Activated CD8-positive, alpha-beta memory T cell treated with anti-CD3 and anti-CD28 coated beads, Interleukin-2, amount 50 U/mL, for 4 hours (primary cell): Measurements from ENCODE around the gene PLCB3.
A peak's percentile ranks its signal among the peaks of the same experiment; 100 is the strongest.

Source experiments
- DNase-seq: peaks from one replicate; pipeline ENCODE4 v3.0.0-alpha.2; 2020

The PLCB3 gene

DNA sequence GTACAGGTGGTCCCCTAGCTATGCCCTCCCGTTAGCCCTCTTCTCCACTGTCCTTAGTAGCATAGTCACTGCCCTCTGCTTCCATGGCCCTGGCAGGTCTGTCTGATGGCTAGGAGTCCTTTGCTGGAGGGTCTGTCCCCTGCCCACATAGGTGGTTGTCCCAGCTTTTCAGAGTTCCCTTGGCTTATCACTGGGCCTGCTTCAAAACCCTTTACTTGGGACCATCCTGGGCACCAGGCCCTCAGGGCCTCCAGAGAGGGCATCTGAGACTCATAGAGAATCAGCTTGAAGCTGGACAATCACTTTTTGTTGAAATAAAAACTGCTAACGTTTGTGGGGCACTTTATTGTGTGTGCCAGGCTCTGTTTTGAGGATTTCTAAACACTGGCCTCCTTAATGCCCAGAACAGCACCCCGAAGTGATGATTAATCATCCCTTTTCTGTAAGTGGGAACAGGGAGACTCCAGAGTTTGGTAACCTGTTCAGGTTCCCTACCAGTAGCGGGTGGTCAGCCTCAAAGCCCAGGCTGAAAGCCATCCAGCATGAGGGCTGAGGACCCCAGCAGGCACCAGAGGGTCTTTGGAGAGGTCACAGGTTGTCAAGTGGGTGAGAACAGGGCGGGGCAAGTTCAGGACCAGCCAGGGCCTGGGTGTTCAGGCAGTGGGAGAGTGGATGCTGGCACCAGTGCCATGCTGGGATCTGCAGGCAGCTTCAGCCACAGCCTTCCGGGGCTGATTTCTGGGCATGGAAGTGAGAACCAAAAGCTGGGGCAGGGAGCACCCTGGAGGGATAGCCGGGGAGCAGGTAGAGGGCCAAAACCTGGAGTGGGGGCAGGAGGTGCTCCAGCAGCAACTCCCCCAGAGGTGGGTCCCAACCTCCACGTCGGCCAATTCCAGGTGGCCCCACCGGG is 39.3 kb downstream of the PLCB3 start:
- DNase-seq = no peak

DNA sequence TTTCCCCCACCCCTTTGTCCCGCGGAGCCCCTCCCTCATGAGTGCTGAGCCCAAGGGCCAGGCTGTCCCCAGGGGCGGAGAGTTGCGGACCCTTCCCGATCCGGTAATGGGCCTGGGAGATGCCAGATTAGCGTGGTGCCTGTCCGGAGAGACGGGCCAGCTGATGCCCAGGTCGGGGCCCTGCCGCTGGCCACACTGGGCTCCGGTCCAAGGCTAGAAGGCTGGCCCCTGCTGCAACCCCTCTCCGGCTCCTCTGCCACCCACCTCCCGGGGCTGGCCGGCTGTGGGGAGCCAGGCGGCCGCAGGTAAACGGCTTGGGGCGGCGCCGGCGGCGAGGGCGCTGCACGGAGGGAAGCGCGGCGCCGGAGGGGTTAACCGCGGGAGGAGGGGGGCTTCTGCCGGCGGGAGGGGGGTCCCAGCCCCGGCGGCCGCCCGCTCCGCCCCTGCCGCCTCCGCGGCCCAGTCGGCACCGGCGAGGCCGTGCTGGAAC is 40.0 kb downstream of the PLCB3 start, which contains the start of gene KCNK4:
Gene KCNK4 (plus strand): TSS at position 41 of the 490 bp plus-strand sequence. CDS start 1,717 bp downstream, outside the sequence.
- no peak for DNase-seq

DNA sequence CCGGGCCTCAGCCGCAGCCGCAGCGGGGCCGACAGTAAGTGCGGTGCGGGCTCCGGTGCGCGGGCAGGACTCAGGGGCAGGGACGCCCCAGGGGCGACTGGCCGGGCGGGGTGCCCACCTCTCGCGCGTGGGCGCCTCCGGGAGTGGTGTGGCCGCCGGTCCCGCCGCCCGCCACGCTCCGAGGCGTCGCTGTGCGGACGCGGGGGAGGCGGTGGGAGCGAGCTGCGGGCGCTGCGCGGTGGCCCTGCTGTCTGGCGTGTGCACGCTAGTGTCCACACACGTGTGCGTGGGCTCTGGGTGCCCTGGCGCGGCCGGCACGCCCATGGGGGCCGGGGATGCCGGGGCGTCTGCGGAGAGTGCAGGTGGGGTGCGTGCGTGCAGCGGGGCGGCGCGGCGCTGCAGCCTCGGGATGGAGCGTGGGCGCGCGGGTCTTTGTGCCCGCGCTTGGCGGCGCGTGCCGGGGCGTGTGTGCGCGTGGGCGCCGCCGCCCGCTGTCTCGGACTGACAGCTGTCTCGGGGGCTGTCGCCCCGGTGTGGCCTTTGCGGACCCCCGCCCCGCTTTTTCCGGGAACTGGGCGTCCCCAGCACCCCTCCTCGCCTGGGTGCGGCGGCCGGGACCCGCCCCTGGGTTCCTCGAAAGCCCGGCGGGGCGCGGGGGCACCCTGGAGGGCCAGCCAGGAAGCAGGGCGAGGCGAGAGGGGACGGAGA is 40.6 kb downstream of the PLCB3 start:
- DNase-seq = no peak

DNA sequence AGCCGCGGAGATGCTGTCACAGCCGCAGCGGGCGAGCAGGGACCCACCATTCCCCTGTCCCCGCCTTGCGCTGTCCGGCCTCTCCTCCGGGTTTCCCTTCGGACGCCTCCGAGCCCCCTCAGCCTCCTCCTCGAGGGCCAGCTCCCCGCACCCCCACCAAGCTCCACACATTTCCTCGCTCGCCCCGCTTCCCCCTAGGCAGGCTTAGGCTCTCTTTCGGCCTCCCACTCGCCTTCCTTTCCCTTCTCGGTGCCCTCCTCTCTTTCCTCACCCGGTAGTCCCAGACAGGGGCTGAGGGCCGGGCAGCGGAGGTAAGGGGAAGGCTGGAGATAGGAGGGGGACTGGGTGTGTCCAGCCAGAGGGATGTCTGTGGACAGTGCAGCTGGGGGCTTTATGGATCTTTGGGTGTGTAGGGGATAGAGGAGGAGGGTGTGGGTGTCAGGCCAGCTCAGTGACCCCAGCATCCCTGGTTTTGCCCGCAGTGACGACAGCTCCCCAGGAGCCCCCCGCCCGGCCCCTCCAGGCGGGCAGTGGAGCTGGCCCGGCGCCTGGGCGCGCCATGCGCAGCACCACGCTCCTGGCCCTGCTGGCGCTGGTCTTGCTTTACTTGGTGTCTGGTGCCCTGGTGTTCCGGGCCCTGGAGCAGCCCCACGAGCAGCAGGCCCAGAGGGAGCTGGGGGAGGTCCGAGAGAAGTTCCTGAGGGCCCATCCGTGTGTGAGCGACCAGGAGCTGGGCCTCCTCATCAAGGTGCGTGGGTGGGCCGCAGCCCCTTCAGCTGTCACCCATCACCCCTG is 41.3 kb downstream of the PLCB3 start:
- DNase-seq = no peak

DNA sequence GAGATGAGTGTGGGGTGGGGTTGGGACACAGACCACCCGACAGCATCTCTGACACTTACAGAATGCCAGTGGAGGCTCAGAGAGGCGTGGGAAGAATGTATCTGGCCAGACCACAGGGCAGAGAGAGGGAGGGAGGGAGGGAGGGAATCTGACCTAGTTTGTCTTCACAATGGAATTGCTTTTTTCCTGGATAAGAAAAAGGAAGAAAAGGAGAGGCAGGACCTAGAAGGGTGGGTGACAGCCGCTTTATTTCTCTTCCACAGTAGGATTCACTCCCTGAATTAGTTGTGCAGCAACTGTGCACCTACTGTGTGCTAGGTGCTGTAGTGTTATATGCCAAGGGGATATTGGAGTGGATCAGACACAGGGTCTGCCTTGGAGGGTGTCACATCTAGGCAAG is 43.4 kb downstream of the PLCB3 start:
- no peak for DNase-seq

DNA sequence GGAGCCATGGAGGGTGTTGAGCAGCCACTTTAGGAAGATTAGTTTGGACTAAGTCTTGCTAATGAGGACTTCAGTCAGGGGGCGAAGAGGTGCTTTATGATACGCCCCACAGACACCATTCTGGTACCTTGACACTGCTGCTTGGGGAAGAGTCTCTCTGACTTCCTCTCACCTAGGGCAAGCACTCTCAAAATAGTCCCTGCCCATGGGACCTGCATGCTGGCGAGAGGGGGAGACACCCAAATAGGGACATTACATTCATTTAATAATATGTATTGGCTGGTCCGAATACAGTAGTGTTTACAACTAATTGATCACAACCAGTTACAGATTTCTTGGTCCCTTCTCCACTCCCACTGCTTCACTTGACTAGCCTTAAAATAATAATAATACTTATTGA is 44.4 kb downstream of the PLCB3 start:
- no peak for DNase-seq

DNA sequence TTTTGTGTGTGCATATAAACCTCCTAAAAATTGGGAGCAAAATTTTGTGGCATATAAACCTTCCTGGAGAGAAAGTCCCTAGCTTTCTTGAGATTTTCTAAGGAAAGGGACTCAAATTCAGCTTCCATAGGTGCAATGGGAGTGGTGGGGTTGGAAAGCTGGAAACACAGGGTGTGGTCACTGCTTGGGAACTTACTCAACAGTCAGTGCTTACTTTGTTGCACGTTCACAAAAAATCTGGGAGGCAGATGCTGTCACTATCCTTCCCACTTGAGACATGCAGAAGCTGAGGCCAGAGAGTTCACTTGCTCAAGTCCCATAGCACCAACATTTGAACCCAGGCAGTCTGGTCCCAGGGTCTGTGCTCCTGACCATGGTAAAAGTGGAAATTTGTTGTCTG is 44.9 kb downstream of the PLCB3 start:
- DNase-seq = no peak

DNA sequence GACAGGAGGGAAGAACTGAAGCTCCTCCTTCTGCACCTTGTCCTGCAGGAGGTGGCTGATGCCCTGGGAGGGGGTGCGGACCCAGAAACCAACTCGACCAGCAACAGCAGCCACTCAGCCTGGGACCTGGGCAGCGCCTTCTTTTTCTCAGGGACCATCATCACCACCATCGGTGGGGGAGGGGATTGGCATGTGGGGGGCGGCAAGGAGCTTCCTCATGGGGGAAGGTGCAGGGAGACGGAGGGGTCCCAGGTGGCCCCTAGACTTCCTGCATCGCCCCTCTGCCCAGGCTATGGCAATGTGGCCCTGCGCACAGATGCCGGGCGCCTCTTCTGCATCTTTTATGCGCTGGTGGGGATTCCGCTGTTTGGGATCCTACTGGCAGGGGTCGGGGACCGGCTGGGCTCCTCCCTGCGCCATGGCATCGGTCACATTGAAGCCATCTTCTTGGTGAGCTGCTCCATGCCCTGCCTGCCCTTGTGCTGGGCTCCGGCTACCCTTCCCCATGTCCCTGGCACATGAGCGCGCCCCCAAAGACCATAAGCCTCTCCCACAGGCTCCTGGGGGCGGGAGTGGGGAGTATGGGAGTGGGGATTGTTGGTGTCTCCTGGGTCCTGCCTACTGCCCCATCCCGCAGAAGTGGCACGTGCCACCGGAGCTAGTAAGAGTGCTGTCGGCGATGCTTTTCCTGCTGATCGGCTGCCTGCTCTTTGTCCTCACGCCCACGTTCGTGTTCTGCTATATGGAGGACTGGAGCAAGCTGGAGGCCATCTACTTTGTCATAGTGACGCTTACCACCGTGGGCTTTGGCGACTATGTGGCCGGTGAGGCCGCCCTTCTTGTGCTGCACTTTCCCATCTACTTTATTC is 45.7 kb downstream of the PLCB3 start:
- DNase-seq = no peak

DNA sequence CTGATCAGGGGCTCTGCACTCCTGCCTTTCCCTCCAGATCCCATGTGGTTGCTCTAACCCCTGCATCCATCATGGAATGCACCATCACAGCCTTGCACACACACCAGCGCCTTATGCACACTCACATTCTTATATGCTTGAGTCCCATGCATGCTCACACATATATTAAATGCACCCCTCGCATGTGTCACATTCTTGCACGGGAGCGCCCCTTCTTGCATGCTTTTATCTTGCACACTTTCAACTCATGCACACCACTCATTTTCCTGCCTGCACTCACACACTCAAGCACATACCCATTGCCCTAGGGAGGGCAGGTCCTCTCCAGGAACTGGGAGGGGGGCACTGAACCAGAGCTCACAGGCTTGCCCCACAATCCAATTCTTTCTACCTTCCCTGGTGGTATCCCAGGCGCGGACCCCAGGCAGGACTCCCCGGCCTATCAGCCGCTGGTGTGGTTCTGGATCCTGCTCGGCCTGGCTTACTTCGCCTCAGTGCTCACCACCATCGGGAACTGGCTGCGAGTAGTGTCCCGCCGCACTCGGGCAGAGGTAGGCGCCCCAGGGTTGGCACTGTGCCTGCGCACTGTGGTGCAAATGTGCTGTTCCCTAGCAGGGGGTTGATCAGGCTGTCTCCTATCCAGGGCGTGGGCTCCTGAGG is 46.5 kb downstream of the PLCB3 start:
- DNase-seq = no peak

DNA sequence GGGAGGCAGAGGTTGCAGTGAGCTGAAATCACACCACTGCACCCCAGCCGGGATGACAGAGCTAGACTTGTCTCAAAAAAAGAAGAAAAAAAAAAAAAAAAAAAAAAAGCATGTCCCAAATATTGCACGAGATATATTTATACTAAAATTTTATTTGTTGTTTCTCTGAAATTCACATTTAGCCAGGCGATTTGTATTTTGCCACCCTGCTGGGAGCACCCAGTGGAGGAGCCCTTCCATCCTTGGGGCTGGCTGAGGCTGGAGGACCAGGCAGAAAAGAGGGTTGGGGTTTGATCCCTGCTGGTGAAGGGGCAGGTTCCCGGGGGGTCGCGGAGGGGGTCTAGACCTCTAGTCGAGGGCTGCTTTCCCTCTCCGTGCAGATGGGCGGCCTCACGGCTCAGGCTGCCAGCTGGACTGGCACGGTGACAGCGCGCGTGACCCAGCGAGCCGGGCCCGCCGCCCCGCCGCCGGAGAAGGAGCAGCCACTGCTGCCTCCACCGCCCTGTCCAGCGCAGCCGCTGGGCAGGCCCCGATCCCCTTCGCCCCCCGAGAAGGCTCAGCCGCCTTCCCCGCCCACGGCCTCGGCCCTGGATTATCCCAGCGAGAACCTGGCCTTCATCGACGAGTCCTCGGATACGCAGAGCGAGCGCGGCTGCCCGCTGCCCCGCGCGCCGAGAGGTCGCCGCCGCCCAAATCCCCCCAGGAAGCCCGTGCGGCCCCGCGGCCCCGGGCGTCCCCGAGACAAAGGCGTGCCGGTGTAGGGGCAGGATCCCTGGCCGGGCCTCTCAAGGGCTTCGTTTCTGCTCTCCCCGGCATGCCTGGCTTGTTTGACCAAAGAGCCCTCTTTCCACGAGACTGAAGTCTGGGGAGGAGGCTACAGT is 47.9 kb downstream of the PLCB3 start:
- no peak for DNase-seq

DNA sequence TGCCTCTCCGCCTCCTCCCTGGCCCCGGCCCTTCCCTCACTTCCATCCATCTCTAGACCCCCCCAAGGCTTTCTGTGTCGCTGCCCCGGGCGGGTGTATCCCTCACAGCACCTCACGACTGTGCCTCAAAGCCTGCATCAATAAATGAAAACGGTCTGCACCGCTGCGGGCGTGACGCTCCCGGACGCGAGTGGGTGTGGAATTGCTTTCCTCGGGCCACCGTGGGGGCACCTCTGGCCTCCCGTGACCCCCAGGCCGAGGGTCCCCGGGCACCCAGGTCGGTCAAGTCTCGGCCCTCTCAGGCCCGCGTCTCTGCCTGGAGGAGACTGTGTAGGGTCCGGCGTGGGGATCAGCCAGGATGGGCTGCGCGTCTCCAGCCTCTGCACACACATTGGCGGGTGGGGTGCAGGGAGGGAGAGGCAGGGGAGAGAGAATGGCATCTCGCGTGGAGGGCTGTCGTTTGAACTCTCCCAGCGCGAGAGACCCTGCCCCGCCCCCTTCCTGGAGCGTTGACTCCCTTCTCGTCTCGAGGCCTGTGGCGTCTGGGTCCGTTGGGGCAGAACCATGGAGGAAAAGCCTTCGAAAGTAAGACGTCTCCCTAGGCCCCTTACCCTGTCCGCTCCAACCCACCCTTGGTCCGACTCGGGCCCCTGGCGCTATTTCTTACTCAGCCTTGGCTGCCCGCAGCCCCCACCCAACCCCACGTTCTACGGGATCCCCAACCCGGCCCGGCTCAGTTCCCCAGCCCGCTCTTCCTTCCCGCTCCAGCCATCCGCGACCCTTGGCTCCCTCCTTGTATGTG is 48.7 kb downstream of the PLCB3 start, which contains the start of gene CATSPERZ:
Gene CATSPERZ (plus strand): TSS at position 512 of the 802 bp plus-strand sequence. CDS start 53 bp downstream, at position 565.
- no peak for DNase-seq

DNA sequence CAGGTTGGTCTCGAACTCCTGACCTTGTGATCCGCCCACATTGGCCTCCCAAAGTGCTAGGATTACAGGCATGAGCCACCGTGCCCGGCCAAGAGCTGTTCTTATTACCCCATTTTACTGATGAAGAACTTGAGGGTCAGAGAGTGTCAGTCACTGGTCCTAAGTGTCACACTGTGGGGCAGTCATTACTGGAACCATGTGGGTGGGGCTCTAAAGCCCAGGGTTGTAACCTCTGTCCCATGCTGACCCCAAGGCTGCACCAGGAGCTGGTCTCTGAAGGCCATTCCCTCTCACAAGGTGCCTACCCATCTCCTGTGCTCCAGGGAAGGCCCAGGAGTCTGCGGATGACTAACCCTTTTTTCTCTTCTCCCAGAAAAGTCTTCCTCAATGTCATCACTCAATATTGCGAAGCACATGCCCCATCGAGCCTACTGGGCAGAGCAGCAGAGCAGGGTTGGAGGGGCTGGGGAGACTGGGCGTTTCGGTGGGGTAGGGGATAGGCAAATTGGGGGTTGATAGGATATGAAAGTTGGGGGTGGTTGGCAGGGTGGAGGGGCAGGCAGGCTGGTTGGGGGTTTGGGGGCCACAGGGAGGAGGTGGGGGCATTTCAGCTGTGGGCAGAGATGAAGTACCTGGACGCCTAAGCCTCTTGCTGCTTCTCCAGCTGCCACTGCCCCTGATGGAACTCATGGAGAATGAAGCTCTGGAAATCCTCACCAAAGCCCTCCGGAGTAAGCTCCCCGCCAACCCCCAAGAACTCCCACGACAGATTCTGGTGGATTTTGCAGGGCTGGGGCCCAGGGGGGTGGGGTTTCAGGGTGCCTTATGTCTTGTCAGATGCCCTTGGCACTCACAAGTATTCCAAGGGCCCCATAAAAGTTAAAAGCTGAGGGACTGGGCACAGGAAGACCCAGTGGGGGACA is 52.0 kb downstream of the PLCB3 start:
- no peak for DNase-seq

DNA sequence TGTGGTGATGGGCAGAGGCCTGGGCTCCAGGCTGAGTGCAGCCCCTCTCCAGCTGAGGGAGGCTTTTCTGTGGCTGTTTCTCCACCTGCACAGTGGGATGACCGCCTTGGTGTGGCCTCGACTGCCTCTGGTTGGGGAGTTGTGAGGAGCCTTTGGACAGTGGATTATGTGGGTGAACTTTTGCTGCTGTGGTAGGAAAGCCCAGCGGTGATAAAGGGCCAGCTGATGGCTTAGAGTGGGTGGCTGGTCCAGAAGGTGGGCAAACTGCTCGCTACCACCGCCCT is 52.6 kb downstream of the PLCB3 start:
- no peak for DNase-seq

DNA sequence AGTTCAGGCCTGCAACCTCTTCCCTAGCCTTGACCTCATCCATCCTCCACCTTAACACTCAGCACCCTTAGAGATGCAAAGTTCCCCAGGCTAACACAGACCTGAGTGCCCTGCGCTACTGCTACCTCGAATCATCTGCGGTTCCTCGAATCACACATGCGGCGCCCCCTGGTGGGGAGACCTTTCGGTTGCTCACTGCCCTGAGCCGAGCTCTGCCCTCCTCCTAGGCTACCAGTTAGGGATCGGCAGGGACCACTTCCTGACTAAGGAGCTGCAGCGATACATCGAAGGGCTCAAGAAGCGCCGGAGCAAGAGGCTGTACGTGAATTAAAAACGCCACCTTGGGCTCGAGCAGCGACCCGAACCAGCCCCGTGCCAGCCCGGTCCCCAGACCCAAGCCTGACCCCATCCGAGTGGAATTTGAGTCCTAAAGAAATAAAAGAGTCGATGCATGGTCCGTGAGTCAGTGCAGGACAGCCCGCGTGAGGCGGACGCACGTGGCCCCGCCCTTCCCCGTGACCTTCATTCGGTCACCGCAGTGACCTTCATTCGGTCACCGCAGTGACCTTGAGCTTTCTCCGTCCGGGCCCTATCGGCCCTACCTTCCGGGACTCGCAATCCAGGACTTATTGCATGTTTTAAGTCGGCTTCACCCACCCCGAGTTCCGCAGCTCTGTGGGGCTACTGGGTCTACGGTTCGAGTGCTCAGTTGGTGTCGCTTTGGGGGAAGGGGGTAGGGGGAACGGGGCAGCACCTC is 53.2 kb downstream of the PLCB3 start:
- peak; percentile 96 for DNase-seq

DNA sequence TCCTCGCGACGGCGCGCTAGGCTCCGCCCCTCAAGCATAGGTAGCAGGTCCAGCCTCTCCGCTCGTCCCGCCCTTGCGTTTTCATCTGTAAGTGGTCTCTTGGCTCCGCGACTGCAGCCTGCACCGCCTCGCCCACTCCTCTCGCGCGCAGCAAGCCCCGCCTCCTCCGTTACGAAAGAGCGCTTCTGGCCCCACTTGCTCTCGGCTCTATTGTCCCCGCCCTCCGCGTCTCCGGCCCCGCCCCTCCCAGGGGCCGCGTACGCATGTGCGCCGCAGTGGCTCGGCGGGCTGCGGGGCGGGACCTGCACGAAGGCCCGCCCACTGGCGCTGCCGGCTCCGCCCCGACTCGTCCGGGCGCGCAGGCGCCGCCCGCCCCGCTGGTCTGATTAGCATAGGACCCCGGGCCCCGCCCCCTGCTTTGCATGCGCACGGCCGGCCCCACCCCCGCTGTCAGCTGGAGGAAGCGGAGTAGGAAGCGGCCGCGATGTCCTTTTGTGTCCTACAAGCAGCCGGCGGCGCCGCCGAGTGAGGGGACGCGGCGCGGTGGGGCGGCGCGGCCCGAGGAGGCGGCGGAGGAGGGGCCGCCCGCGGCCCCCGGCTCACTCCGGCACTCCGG is 53.9 kb downstream of the PLCB3 start, which contains the start of gene ESRRA:
Gene ESRRA (plus strand): TSS at position 450 of the 616 bp plus-strand sequence. CDS start 1,656 bp downstream, outside the sequence.
- DNase-seq = peak; percentile 100

DNA sequence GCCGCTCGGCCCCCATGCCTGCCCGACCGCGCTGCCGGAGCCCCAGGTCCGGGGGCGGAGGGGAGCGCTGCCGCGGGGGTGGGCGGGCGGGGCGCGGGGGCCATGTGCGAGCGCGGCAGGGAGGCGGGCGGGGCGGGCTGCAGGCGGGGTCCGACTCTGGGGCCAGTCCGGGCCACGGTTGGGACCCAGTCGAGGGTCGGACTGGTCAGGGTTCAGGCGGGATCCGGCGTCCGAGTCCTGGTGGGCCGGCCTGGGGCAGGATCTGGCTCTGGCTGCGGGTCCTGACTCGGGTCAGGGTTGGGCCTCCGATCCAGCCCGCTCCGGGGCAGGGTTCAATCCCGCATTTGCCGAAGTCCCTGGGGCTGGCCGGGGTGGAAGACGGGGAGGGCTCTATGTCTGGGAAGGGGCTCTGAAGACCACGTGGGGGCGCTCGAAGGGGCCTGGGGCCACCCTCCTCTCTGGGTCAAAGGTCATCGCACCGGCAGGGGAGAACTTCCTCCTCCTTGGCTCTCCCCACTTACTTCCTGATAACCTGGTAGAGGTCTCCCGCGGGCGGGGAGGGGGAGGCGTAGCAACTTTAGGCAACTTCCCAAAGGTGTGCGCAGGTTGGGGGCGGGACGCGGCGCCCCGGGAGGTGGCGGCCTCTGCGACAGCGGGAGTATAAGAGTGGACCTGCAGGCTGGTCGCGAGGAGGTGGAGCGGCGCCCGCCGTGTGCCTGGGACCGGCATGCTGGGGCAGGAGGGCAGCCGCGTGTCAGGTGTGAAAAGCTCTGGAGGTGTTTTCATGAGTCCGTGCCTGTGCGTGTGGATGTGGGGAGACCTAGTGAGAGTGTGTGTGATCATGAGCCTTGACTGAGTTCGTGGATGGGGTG is 54.6 kb downstream of the PLCB3 start:
- DNase-seq = peak; percentile 74
